HG02970 (cell line): ENCODE measurements around the gene KCNJ15.

Source experiments
- ATAC-seq: cut with Tn5 transposase; IDR thresholded peaks from one replicate; pipeline ENCODE4 v1.9.1; 2021; ENCODE audit warnings: mild to moderate bottlenecking, moderate library complexity, moderate number of reproducible peaks; ENCODE audit not compliant: unreplicated experiment, low FRiP score

KCNJ15 gene

GRCh38 chr21:38266732-38267131, 9.9 kb downstream of the KCNJ15 start:
- no peak for ATAC-seq

- no peak for ATAC-seq
Measured at GRCh38 chr21:38267136-38267755, 10.5 kb downstream of the KCNJ15 start.

DNA sequence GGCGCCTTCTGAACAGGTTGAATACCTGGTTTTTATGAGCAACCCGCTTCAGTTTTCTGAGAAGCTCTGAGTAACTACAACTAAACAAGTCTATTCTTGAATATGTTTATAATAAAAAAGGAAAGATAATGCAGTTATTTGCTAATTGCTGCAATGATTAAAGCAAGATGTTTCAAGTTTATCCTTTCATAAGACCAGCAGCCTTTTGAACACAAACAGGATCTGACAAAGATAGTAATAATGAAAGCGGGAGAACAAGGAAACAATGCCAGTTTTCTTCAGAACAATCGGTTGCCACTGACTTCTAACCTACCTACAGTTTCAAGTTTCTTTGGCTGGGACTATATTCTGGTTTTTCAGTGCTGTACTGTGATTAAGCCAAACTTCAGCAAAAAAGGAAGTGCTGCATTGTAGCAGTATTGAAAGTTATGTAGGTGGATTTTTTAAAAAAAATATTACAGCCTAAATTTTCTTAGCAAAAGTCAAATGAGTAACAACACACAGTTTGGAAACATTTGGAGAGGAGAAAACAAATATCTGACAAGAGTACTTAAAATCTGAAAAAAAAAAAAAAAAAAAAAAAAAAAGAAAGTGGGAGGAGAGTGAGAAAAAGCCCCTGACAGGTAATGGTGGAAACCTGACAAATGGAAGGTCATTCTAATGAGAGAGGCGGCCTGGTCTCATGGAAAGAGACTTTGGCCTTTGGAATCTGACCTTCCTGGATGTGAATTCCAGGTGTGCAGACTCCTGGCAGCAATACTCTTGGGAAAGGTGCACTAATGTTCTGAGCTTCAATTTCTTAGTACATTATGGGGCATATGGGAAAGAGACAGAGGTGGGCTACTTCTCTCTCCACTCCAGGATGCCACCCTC, 11.4 kb downstream of the KCNJ15 start:
- no peak for ATAC-seq

DNA sequence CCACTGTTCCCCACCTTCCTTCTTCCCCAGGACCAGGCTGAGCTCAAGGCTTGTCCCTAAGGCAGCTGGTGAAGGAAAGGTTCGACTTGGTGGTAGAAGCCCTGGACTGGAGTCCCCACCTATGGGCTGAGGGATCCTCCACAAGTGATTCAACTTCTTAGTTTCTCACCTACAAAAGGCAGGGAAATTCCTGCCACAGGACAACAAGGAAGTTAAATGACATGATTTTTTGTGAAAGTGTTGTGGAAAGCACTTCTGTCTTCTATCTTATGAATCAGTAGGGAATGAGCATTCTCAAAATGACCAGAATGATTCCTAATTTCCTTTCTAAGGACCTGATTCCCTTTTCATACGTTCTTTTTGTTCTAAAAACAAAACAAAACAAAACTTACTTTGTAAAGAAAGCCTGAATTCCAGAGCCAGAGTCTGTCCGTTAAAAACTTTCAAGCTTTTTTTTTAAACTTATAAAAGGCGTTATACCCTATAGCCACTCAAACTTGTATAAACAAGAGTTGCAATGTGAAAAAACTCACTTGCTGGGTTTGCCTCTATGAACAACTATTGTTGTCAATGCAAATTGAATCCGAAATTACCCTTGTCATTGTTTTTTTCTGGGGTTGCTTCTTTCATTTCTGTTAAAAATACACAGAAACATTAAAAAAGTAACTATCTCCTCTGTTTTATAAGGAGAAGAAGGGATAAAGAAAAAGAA, 12.2 kb downstream of the KCNJ15 start:
- no peak for ATAC-seq

DNA sequence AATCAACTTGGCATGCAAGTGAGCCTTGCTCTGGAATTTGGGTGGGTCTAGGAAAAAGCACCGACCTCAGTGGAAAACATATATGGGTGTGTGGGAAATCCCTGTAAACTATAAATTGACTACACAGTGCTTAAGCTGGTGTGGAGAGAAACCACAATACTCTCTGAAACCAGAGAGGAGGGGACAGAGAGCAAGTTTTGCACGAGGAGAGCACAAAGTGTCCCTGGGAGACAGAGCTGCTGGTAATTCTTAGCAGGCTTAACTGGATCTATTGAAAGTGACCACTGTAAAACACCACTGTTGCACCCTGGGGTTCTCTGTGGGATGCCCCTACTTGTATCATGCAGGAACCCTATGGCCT, 12.8 kb downstream of the KCNJ15 start:
- ATAC-seq = no peak

DNA sequence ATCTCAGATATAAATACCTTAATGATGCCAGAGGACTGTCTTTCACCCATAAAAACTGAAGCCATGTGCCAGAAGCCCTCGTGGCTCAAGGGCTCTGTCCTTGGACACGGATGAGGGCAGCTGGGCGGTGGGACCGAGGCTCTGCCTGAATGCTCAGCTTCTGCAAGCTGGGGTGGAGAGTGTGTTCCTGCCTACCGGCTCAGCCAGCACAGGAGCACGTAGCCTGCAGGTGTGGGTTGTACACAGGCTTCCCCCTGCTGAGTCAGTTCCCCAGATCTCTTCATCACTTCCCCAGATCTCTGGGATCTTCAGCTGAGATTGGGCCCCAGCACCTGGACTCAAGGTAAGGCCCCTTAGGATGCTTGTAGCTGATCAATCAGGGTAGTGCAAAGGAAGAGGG, 15.4 kb downstream of the KCNJ15 start:
- no peak for ATAC-seq

GRCh38 chr21:38273745-38274542, 17.2 kb downstream of the KCNJ15 start:
- ATAC-seq = no peak

DNA sequence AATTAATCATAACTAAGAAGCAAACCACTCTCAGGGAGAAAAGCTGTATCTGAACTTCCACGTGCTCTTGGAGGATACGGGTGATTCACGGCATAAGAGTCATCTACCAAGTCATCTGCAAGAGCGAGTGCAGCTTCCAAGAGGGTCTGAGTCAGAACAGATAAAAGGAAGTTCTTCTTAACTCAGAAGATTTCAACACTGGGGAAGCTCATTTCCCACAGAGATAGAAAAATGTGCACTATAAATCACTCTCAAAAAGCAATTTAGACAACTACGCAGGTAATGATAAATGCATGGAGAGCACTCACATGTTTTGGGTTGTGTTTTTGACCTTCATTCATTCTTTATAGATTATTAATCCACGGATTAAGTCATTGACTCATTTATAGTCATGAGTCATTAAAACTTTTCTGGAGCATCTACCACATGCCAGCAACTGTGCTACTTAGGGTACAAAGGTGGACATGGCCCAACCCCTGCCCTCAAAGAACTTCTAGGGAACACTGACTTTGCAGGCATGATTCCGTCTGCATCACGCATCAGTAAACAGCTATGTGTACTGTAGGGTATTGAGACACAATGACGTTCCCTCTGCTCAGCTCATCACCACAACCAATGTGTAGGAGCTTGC, 20.8 kb downstream of the KCNJ15 start:
- no peak for ATAC-seq

DNA sequence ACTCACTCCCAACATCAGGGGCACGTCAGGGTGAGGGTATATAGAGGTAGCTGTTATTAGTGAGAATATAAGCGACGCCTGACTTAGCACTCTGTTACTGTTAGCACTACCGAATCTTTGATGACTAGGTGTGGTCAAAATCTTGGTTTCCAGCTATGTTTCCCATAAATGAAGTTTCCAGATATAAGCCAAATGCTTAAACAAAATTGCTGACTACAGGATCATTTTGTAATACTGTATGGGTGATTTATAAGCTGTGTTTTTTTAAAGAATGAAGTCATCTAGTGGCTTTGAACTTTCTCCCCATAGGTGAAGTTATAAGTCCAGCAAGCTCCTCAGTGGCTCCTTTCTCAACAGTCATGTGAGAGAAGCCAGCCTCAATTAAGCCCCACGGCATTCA, 23.7 kb downstream of the KCNJ15 start:
- ATAC-seq = no peak

DNA sequence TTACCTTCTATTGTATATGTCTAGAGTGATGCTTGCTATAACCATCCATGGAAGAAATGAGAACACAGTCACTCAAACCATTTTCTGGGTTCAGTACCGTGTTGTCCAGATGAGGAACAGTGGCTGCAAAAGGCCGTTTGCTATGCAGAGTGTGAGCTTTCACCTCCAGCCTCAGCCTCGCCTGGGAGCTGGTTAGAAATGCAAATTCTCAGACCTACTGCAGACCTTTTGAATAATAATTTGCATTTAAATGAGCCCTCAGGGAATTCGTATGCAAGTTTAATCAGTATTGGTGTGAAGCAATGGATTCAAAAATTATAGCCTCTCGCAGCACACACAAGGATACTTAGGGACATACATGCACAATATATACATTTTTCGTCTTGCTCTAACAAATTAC, 24.1 kb downstream of the KCNJ15 start:
- no peak for ATAC-seq

DNA sequence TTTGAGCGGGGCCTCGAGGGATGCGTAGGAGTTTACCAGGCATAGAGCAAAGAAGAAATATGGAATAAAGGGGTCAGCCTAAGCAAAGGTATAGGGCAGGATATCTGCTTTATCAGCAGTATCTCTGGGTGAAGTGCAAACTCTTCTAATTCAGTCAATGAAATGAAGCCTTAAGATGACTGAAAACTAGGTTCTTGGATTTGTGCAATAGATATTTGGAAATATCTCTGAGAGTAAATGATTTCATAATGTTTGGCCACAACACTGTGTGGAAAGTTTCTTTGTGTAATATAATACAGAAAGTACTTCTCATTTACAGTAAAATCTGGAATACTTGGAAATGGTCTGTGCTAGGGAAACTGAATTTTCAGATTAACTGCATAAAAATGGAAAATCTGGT, 26.1 kb downstream of the KCNJ15 start:
- ATAC-seq = no peak

- ATAC-seq = no peak
Measured at GRCh38 chr21:38284216-38284615, 27.4 kb downstream of the KCNJ15 start.

DNA sequence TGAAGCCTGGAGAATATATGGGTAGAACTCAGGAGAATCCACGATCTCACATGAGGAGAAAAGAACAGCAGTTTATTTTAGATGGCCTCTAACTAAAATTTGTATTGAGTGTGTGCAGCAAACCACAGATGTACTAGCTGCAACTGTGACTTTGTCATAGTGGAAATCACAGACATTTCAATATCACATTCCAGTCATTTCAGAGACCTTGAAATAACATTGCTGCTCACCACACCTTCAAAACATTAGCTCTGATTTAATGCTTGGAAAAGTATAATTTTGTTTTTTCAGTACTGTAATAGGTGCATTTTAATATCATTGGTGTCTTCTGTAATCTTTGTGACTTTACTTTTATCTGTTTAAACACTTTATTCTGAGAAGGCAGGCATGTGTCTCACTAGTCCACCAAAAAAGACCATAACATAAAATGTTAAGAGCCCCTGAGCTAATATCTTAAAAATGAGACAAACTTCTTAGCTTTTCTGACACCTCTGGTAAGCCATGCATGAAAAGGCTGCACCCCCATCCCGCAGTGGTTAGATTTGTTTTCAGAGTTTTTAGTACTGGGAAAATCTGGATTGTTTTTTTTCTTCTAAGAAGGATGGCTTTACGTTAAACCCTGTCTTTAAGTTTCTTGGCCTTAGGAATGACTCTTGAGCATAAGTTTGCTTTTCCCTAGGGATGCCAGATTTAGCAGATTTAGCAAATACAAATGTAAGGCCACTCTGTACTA, 30.1 kb downstream of the KCNJ15 start:
- no peak for ATAC-seq

- ATAC-seq = no peak
Measured at GRCh38 chr21:38287476-38287875, 30.7 kb downstream of the KCNJ15 start.

- no peak for ATAC-seq
Measured at GRCh38 chr21:38289705-38290485, 33.1 kb downstream of the KCNJ15 start.

DNA sequence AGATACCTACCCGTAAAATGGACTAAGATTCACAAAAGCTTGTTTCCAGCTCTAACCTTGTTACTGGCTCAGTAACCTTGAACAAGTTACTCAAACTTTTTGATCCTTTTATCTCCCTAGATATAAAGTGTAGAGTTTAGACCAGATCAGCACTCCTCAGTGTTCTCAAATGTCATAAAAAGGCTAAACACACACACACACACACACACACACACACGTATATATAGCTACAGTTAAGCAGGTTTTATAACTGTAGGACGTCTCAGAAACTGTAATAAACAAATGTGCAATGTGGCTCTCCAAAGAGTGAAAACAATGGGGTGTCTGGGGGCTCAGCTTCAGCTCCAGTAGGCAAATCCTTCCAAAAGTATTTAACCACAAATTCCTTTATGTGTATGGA, 34.0 kb downstream of the KCNJ15 start:
- no peak for ATAC-seq

- ATAC-seq = no peak
Measured at GRCh38 chr21:38291874-38292273, 35.1 kb downstream of the KCNJ15 start.

- ATAC-seq = no peak
Measured at GRCh38 chr21:38293113-38293512, 36.3 kb downstream of the KCNJ15 start.

GRCh38 chr21:38293765-38294164, 37.0 kb downstream of the KCNJ15 start:
- no peak for ATAC-seq
